HG03521 (cell line): ENCODE data around the gene WDPCP.
"Not testable (repeated sequence)": the region's sequence is repeated elsewhere in the genome, so short reads cannot be mapped to it uniquely, and the experiment has no call there.

Source experiments
- ATAC-seq: cut with Tn5 transposase; IDR thresholded peaks from one replicate; pipeline ENCODE4 v1.9.1; 2021; ENCODE audit warnings: mild to moderate bottlenecking, moderate library complexity; ENCODE audit not compliant: unreplicated experiment

WDPCP gene

DNA sequence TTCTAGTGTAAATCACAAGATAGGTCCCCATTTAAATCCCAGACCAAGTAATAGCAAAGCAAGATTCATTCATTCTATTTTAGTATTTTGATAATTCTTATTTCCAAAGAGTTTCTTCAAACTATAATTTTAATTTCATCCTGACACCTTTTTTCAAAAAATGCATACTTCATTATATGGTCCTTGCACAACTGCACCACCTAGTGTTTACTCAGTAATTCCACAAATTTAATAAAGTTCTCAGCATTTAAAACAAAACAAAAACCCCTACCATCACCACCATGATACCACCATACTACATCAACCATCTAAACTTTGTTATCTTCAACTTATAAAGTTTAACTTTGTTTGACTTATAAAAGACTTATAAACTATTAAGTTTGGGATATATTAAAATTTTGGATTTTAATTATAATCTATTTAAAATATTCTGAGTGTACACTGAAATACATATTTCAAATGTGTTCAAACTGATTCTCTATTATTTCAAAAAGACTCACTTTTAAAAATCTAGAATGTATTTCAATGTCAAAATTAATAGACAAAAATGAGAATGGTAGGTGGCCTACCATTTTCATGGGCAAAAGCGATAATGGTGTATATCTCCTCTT is 44.2 kb downstream of the WDPCP start:
- ATAC-seq, result no peak

DNA sequence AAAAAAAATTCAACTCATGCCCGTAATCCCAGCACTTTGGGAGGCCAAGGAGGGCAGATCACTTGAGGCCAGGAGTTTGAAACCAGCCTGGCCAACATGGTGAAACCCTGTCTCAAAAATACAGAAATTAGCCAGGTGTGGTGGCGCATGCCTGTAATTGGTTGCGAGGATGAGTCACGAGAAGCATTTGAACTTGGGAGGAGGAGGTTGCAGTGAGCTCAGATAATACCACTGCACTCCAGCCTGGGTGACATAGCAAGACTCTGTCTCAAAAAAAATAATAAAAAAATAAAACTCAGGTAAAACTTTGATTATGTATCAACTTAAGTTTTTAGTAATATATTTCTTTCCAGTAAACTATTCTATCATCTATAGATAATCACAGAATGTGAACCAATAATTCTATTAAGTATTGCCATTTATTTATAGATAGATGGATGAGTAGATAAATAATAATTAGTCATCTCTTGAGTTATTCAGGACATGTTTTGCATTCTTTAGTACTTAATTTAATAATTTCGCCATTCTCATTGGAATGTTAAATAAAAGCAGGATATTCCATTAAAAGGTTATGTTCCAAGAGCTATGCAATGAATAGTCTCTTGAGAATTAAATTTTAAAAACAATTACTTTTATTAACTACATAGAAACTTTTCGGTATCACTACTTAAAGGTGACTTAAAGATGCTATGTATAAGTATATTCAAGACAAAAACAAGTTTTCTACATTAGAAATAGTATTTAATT is 48.7 kb downstream of the WDPCP start:
- no peak for ATAC-seq

DNA sequence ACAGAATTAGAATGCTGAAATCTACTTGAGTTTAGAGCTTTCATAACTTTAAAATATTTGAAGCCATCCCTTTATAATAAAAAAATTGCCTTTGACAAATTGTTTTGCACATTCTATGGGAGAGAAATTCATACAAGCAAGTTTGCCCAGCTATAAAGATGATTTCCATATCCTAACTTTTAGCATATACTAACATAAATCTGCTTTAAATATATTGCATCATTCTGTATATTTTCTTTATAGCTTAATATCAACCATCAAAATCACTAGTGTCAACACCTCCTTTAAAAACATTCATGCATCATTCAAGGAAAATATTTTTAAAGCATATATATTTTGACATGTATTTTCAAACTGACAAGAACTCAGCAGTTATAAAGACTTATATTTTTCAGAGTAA is 49.9 kb downstream of the WDPCP start:
- ATAC-seq, result no peak

DNA sequence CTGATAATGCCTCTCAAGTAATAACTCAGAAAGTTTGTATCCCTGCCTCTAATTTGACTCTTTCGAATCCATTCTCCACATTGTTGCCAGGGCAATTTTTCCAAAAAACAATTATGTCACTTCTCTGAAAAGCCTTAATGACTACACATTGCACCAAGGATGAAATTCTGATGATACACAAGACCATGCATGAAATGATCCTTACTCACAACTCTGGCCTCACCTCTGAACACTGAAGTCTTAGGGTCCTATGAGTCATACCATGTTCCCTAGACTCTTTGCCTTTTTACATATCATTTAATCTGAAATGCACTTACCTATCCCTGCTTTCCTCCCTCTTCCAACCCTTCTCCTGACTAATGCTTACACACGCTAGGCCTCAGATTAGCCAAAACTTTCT is 51.0 kb downstream of the WDPCP start:
- ATAC-seq, result no peak

DNA sequence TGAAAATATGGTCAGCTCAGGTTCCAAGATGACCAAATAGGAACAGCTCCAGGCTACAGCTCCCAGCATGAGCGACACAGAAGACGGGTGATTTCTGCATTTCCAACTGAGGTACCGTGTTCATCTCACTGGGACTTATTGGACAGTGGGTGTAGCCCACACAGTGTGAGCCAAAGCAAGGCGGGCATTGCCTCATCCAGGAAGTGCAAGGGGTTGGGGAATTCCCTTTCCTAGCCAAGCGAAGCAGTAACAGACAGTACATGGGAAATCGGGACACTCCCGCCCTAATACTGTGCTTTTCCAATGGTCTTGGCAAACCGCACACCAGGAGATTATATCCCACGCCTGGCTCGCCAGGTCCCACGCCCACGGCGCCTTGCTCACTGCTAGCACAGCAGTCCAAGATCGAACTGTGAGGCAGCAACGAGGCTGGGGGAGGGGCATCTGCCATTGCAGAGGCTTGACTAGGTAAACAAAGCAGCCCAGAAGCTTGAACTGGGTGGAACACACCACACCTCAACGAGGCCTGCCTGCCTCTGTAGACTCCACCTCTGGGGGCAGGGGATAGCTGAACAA is 57.5 kb downstream of the WDPCP start:
- ATAC-seq, result no peak

DNA sequence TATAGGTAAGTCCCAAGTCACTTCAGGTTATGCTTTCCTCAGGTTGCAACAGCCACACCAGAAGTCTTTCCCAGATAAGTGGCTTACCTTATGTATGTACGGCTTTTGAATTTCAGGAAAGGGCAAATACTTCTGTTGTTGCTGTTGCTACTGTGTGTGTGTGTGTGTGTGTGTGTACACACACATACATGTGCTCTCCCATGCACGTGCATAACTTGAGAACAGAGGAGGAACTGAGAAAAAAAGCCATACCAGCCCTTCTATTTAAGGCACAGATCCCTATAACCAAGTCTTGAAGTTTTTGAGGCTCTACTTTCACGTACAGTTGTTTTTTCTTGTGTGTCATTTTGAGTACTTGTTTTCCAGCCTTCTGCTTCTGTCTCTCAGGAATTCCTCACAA is 62.4 kb downstream of the WDPCP start:
- ATAC-seq, result no peak

DNA sequence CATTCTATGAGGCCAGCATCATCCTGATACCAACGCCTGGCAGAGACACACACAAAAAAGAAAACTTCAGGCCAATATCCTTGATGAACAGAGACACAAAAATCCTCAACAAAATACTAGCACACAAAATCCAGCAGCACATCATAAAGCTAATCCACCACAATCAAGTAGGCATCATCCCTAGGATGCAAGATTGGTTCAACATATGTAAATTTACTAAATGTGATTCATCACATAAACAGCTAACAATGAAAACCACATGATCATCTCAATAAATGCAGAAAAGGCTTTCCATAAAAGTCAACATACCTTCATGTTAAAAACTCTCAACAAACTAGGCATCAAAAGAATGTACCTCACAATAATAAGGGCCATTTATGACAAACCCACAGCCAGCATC is 65.3 kb downstream of the WDPCP start:
- no peak for ATAC-seq

DNA sequence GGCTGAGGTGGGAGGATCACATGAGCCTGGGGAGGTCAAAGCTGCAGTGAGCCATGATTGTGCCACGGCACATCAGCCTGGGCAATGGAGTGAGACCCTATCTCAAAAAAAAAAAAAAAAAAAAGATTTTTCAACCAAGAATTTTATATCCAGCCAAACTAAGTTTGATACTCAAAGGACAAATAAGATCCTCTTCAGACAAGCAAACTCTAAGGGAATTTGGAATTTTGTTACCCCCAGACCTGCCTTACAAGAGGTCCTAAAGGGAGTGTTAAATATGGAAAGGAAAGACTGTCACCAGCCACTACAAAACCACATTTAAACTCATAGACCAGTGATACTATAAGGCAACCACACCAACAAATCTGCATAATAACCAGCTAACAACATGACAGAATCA is 67.5 kb downstream of the WDPCP start:
- ATAC-seq, result no peak

DNA sequence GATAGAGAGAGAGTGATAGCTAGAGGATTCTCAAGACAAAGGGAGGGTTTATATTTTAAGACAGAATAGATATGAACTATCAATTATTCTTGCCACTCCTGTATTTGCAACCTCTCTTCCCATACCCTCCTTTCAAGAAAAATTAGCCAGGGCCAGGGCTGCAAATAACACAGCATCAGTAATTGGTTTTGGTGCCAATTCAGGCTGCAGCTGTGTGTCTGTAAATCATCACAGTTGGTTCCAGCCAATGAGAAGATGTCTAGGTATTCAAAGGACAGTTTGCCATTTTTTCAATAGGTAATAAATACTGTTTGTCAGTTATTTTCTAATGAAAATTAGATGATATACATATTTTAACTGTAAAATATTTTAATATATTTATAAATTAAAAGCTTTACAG is 73.5 kb downstream of the WDPCP start:
- ATAC-seq, result no peak

DNA sequence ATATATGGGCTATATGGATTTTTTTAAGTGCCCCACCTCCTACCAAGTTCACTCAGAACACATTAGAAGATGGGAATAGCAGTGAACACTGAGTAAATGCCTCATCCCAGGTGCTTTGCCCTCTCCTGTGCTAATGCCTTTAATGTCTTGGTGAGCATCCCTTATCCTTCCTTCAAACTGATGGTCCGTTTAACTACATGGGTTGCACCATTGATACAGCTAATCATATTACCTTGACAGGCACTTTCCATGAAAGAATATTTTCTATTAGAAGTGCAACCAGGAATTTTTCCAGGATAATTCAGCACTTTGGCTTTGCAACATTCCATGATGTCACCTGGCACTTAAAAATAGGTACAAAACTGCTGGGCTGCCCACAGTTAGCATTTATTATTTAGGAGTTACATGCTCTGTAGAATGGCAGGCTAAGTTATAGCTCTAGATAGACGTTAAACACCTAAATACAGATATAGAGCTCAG is 74.0 kb downstream of the WDPCP start:
- no peak for ATAC-seq

DNA sequence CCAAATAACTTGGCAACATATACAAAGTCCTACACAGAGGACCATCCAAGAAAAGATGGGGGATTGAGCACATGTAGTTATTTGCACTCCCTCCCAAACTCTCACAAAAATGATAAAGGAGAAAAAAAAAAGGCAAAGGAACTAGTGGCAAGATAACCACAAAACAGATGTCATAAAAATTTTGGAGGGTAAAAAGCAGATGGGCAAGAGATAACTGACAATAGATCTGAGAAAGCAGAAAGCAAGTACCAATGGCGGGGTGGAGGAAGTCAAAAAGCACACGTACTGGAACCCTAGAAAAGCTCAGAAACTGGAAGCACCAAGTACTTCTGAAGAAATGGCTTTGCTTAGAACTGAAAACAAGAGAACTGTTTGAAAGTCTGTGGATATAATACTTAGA is 82.0 kb downstream of the WDPCP start:
- ATAC-seq, result no peak

DNA sequence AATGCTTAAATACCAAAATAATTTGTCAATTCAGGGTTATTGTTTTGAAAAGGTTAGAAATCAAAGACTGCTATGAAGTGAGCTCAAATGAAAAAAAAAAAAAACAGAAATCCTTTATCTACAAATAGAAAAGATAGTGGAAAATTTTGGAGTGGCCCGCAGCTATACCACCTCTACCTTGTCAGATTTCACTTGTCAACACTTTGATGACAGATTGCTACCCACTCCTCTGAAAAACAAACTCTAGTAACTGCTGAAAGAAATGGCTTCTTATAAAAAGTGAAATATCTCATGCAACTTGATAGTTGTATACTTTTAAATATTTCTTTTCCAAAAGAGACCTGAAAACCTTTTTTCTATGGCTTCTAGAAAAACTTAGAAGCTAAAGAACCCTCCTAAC is 84.5 kb downstream of the WDPCP start:
- ATAC-seq, result no peak

DNA sequence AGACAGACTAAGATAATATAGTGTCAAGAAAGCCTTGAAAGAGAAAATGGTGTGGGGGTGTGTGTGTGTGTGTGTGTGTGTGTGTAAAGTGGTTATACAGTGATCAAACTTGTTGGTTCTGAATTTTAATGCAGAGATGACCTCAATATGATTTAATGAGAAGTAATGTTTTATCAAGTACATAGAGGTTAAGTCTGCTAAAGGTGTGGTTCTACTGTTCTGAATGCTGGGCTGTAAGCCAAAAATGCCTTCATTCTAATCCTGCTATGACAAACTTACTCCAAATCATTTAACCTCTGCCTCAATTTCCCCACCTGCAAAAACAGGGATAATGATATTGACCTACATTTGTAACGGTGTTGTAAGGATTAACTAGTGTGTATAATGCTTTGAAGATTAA is 87.9 kb downstream of the WDPCP start:
- ATAC-seq, result no peak

DNA sequence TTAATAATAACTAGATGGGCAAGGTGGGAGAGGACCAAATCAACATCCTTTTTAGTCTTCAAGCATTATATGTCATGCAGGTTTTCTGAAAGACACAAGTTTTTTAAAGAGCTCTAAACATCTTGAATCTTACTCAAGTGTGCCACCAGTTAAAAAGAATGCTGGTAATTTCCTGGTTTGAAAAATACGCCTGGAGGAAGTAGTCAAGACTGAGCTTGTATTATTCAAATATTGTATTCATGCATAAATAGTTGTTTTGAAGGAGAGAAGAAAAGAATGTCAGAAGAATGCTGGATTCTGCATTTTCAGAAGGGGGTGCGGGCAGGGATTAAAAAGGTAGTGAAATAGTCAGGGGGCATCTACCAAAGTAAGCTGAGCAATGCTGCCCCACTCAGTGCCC is 90.7 kb downstream of the WDPCP start:
- ATAC-seq, result no peak

DNA sequence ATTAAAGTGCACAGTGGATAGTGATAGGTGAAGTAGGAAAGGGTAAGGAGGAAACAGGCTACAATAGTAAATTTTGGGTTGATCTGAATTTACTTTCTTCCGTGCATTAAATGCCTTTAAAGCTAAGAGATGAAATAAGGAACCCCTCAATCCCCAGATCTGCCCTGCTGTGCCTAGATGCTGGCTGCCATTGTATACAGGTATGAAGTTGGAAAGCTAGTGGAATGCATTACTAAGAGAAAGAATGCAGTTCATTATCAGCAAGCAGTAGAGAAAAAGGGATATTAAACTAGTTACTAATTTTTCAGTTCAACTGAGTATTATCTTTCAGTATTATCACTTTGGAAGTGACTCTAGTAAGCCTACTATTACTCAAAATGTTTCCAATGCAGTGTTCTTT is 93.3 kb downstream of the WDPCP start:
- ATAC-seq, result no peak

DNA sequence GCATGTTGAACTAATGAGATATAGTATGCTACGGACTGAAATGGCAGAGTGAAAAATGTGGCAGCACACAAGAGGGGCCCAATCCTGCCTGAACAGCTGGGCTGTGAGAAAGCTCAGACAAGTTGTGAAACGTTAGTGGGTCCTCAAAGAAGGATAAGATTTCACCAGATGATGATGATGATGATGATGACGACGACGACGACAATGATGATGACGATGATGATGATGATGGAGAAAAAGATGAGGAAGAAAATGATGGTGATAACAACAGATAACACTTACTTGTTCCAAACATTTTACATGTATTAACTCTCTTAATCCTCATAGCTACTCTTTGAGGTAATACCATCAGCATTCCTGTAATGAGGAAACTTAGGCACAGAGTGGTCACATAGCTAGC is 94.2 kb downstream of the WDPCP start:
- ATAC-seq, result no peak

DNA sequence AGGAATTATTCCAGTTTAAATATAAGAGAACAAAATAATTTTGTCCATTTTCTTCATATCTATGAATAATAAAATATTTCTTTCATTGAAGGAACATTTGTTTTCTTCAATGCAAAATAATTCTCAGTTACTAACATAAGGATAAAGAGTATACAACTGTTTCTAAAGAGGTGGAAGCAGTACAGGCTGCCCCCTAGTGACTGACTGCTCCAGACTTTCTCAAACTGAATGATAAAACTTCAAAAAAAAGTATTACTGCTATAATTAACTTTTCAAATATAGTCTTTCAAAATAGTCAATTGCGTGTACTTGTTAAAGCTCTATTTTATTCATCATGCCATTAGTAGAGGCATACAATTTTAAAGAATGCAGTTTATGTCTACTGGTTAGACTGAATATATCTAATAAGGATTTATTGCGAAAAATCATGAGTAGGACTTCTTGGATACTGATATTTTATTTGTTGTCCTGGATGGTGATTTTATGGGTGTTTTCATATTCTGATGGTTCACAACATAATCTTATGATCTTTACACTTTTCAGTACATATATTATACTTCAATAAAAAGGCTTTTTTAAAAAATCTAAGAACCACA is 100.1 kb downstream of the WDPCP start:
- no peak for ATAC-seq

DNA sequence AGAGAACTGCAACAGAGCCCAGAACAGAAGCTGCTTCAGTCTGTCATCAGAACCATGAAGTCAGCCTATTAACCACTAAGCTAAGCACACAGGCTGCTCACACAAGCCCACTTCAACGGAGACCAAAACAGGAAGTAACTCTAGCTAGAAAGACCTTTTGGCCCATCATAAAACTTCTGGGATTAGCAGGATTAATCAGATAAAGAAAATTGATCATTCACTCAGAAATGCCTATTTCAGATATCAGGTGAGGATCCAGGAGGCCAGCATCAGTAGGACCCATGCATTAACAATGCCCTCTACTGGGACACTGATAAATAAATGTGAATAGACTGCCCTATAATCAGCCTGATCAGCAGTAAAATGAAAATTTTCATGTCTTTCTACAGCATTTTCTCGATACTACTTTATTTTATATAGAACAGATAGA is 101.4 kb downstream of the WDPCP start:
- no peak for ATAC-seq

DNA sequence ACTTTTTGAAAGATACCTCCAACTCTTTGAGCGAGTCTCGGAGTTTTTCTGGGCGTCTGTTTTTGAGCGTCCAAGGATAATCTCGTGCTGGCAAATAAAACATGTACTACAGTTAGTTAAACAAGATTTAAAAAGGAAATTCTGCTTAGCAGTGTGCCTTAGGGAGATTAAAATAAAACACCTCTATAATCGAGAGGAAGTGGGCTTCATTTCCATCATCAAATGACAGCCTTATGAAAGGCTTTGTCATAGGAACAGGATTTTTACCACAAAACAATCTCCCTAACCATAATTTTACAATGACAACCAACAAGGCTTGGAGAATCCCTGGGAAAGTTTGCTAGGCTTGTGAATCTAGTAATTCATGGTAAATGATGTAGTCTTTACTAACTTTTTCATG is 103.4 kb downstream of the WDPCP start:
- no peak for ATAC-seq

DNA sequence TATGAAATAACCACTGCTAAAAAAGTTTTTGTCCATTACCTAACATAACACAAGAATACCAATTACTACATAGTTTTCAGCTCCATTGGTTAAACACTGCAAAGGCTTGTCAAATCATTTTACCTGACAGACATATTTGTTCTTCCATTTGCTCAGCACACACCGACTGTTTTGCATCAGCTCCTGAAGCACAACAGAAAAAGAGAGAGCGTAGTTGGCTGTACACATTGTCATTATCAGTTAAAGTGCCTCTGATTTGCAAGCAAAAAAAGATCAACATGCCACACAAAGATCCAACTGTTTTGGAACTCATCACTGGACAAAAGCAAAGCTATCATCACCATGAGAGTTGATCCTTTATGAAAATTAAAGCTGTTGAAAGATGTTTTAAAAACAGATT is 103.8 kb downstream of the WDPCP start:
- no peak for ATAC-seq

DNA sequence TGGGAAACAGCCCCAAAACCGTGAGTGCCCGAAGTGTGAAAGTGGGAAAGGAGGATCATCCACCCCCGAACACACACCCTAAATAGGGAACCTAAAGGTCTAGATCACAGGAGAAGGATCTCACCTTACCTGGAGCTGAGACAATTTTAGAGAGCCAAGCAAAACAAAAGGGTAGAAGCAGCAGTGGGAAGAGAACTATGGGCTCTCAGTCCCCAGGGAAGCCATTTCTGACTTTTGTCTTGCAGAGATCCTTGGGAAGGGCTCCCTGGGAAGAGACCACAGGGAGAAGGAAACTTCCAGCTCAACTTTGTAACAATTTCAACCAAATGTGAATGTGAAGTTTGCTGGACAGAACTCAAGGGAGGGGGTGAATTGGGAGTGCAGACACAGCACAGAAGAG is 110.6 kb downstream of the WDPCP start:
- no peak for ATAC-seq

DNA sequence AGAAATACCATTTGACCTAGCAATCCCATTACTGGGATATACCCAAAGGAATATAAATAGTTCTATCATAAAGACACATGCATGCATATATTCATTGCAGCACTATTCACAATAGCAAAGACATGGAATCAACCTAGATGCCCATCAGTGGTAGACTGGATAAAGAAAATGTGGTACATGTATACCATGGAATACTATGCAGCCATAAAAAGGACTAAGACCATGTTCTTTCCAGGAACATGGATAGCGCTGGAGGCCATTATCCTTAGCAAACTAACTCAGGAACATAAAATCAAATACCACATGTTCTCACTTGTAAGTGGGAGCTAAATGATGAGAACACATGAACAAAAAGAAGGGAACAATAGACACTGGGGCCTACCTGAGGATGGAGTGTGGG is 119.0 kb downstream of the WDPCP start:
- not testable (repeated sequence) for ATAC-seq
